Measurements from ENCODE around the gene LAMA2. TPM values are rescaled to one million over a fixed set of nuclear protein-coding genes. Genes with fewer than 3 reads are reported as not detected.

Gene LAMA2
- total RNA-seq, 1 experiment from 2014 or later = 4.2 TPM

DNA sequence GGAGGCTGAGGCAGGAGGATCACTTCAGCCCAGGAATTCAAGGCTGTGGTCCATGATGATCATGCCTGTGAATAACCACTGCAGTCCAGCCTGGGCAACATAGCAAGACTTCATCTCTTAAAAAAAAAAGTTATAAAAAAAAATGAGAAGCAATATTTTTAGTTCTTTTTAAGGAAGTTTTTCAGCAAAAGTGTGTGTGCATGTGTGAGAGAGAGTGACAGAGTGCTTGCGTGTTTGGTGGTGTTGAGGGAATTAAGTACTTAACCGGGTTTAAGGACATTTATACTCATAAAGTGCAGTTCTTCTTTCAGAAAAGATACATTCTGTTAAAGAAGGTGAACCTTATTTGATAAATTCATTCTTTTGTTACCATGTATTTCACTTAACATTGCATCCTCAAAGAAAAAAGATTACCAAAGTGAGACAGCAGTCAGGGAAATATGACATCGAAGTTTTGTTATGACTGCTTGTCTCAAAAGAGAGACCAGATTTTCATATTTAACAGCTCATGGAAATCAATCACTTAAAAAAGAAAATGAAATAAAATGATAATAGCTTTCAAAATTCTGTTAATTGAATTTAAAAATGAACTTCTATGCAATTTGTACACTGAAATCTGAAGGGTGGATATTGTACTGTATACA lies 572.3 kb downstream of the LAMA2 start:
- Histone ChIP-seq H3K4ac (ENCODE audit: low read depth, low read length) (no peak overlapping the region), H2BK20ac (ENCODE audit: low read depth, low read length, poor library complexity, severe bottlenecking) (no peak overlapping the region), H3K79me1 (ENCODE audit: insufficient read depth, low read depth, low read length, poor library complexity, severe bottlenecking) (no peaks in the 10 kb centered on the region), H3K56ac (ENCODE audit: insufficient read length, low read depth, low read length) (no peak overlapping the region), H3K4me2 (ENCODE audit: insufficient read depth, insufficient read length, low read length) (no peak overlapping the region), H3T11ph (ENCODE audit: low read length) (no peak overlapping the region), H4K5ac (ENCODE audit: insufficient read length, low read depth, low read length) (no peak overlapping the region), H3K4me1 (ENCODE audit: insufficient read depth, low read length) (no peaks in the 10 kb centered on the region), H3K27me3 (ENCODE audit: insufficient read depth, low read length) (no peaks in the 10 kb centered on the region), H2AK5ac (ENCODE audit: insufficient read length, low read length) (no peak overlapping the region), H3K9me3 (ENCODE audit: control insufficient read depth, low read depth, low read length) (no peaks in the 10 kb centered on the region), H3K79me2 (ENCODE audit: insufficient read depth, low read length) (no peaks in the 10 kb centered on the region), H2BK12ac (ENCODE audit: insufficient read length, low read depth, low read length) (no peak overlapping the region), H4K20me1 (ENCODE audit: control insufficient read depth, insufficient read depth, insufficient read length) (no peaks in the 10 kb centered on the region), H3K9ac (ENCODE audit: extremely low read depth, insufficient read length, low read length) (no peak overlapping the region), H3K14ac (ENCODE audit: insufficient read depth, low read length) (no peak overlapping the region), H2AFZ (ENCODE audit: low read length) (no peak overlapping the region), H4K8ac (replicated peaks; ENCODE audit: insufficient read length, low read depth, low read length) (no peak overlapping the region), H3K23ac (ENCODE audit: insufficient read length, low read depth, low read length) (no peak overlapping the region), H2BK120ac (ENCODE audit: low read depth, low read length, poor library complexity, severe bottlenecking) (no peak overlapping the region), H3K23me2 (ENCODE audit: insufficient read length, low read depth, low read length, poor library complexity, severe bottlenecking) (no peaks in the 10 kb centered on the region), H4K91ac (ENCODE audit: insufficient read length, low read depth, low read length) (no peak overlapping the region), H3K18ac (ENCODE audit: insufficient read length, low read depth, low read length) (no peak overlapping the region), H3K27ac (ENCODE audit: insufficient read length, low read depth, low read length) (no peak overlapping the region), H2BK15ac (ENCODE audit: low read depth, low read length) (no peak overlapping the region), H2BK5ac (ENCODE audit: insufficient read length, low read length) (no peak overlapping the region)
- TF ChIP-seq, protein P1, sequence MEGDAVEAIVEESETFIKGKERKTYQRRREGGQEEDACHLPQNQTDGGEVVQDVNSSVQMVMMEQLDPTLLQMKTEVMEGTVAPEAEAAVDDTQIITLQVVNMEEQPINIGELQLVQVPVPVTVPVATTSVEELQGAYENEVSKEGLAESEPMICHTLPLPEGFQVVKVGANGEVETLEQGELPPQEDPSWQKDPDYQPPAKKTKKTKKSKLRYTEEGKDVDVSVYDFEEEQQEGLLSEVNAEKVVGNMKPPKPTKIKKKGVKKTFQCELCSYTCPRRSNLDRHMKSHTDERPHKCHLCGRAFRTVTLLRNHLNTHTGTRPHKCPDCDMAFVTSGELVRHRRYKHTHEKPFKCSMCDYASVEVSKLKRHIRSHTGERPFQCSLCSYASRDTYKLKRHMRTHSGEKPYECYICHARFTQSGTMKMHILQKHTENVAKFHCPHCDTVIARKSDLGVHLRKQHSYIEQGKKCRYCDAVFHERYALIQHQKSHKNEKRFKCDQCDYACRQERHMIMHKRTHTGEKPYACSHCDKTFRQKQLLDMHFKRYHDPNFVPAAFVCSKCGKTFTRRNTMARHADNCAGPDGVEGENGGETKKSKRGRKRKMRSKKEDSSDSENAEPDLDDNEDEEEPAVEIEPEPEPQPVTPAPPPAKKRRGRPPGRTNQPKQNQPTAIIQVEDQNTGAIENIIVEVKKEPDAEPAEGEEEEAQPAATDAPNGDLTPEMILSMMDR (conservative IDR thresholded peaks at IDR 0.05) = no peak
- DNase-seq = no peak
- no peaks in the 10 kb centered on the region for H3K9me3 Mint-ChIP-seq
- no peaks in the 10 kb centered on the region for H3K36me3 Mint-ChIP-seq (ENCODE audit: insufficient read depth in 1 of 3, low read depth in 3 of 3)
- no CpG with 5 or more reads among the region's 3 CpGs for WGBS (ENCODE audit: extremely low coverage, insufficient read length, low lambda C conversion rate)
- H3K4me3 Mint-ChIP-seq = no peak overlapping the region
- no peaks in the 10 kb centered on the region for H3K27me3 Mint-ChIP-seq (ENCODE audit: low read depth)
- H3K27ac Mint-ChIP-seq = no peak overlapping the region
- peaks cover 6 to 9% of the 10 kb centered on the region in 2 experiments for H3K4me1 Mint-ChIP-seq
